ENCODE data around the gene SPDYC. TPM values are rescaled to one million over a fixed set of nuclear protein-coding genes. Genes with fewer than 3 reads are reported as not detected.

The SPDYC gene
- total RNA-seq, 2 experiments from 2014 or later: not detected

- Mint-ChIP-seq H3K9me3 (peaks cover 3% of the 10 kb centered on the region), H3K36me3 (ENCODE audit: low read depth) (peaks cover 3% of the 10 kb centered on the region), H3K4me1 (ENCODE audit: low read depth) (peaks cover 14% of the 10 kb centered on the region), H3K4me3 (no peak overlapping the region), H3K27me3 (peaks cover 3% of the 10 kb centered on the region), H3K27ac (no peak overlapping the region)
- ChIA-PET CTCF (interaction anchor here (1.2 to 3.8 kb wide), 4 partner anchors 31 to 109 kb away, joined by 4 to 14 read pairs (median 9); partner anchors contain the start of gene CDC42EP2), POLR2A (interaction anchor here (0.7 to 0.8 kb wide), 2 partner anchors 21 to 58 kb away, joined by 3 read pairs; no protein-coding TSS in a partner anchor)
- no peak for DNase-seq
- ATAC-seq: no peak
- intact Hi-C loops (cut with micrococcal nuclease): loop anchor here (10.0 kb wide), 1 partner anchor 95 kb away; the partner anchor contains the start of gene CDC42EP2
- TF ChIP-seq CTCF (IDR thresholded peaks at IDR 0.05): no peak
Measured at GRCh38 chr11:65219930-65220213, 49.8 kb downstream of the SPDYC start.

- TF ChIP-seq CTCF (IDR thresholded peaks at IDR 0.05): no peak
- Mint-ChIP-seq H3K4me3 (no peak overlapping the region), H3K4me1 (ENCODE audit: low read depth) (peaks cover 13% of the 10 kb centered on the region), H3K9me3 (no peaks in the 10 kb centered on the region), H3K27ac (no peak overlapping the region), H3K36me3 (ENCODE audit: low read depth) (no peaks in the 10 kb centered on the region), H3K27me3 (peaks cover 5% of the 10 kb centered on the region)
- ChIA-PET POLR2A (no interaction called here), CTCF (interaction anchor here (1.2 to 3.8 kb wide), 2 partner anchors 94 to 109 kb away, joined by 3 to 14 read pairs; partner anchors contain the start of gene CDC42EP2)
- ATAC-seq (no peak), DNase-seq (no peak)
- intact Hi-C loops (cut with micrococcal nuclease): loop anchor here (10.0 kb wide), 1 partner anchor 94 kb away; the partner anchor contains the start of gene CDC42EP2
Measured at GRCh38 chr11:65221026-65221425, 51.0 kb downstream of the SPDYC start.

Small RNAs within 50 kb of the gene (microRNA-seq; reads per million reads assigned to microRNA genes)
- not detected for gene MIR6751 (ENCODE audit: borderline microRNAs expressed, borderline replicate concordance)

Other genes with a start within 250 kb of the SPDYC start
- 10 to 100 TPM; 20.2 to 21.2 TPM for gene PPP2R5B, start 245.5 kb upstream of the SPDYC start, total RNA-seq
- gene GPHA2, start 234.3 kb upstream of the SPDYC start, total RNA-seq: not detected
- gene MAJIN, start 198.1 kb upstream of the SPDYC start, total RNA-seq: not detected
- gene BATF2, start 173.3 kb upstream of the SPDYC start, total RNA-seq: not detected
- 100 to 1,000 TPM; 118 to 122 TPM for gene ARL2, start 156.1 kb upstream of the SPDYC start, total RNA-seq
- 1 to 10 TPM; 4.7 to 5.7 TPM for gene SNX15, start 142.8 kb upstream of the SPDYC start, total RNA-seq
- gene SAC3D1, start 129.0 kb upstream of the SPDYC start, total RNA-seq: 10 to 100 TPM; 14.0 to 14.5 TPM
- 1 to 10 TPM; 6.6 to 7.6 TPM for gene NAALADL1, start 111.7 kb upstream of the SPDYC start, total RNA-seq
- 100 to 1,000 TPM; 112 TPM for gene CDCA5, start 86.2 kb upstream of the SPDYC start, total RNA-seq
- gene ZFPL1, start 86.0 kb upstream of the SPDYC start, total RNA-seq: 10 to 100 TPM; 27.1 to 28.2 TPM
- 100 to 1,000 TPM; 103 TPM for gene VPS51, start 74.0 kb upstream of the SPDYC start, total RNA-seq
- gene TM7SF2, start 58.4 kb upstream of the SPDYC start, total RNA-seq: 10 to 100 TPM; 12.4 to 17.5 TPM
- 10 to 100 TPM; 11.5 to 12.7 TPM for gene ZNHIT2, start 52.5 kb upstream of the SPDYC start, total RNA-seq
- gene FAU, start 48.1 kb upstream of the SPDYC start, total RNA-seq: 1,000 to 10,000 TPM; 1,112 to 1,137 TPM
- gene MRPL49, start 47.9 kb upstream of the SPDYC start, total RNA-seq: 10 to 100 TPM; 48.7 to 53.4 TPM
- 10 to 100 TPM; 20.6 to 26.8 TPM for gene SYVN1, start 35.7 kb upstream of the SPDYC start, total RNA-seq
- gene CAPN1, start 11.7 kb downstream of the SPDYC start, total RNA-seq: 10 to 100 TPM; 72.6 to 74.7 TPM
- 10 to 100 TPM; 55.2 to 63.8 TPM for gene POLA2, start 91.7 kb downstream of the SPDYC start, total RNA-seq
- gene CDC42EP2, start 144.6 kb downstream of the SPDYC start, total RNA-seq: 1 to 10 TPM in 1 of 2 experiments, not detected in 1; 1.2 TPM
- gene DPF2, start 163.6 kb downstream of the SPDYC start, total RNA-seq: 10 to 100 TPM; 50.3 to 61.5 TPM
- gene TIGD3, start 184.5 kb downstream of the SPDYC start, total RNA-seq: 1 to 10 TPM in 1 of 2 experiments, under 1 TPM in 1; 0.65 to 1.4 TPM
- 10 to 100 TPM; 12.8 to 14.4 TPM for gene SLC25A45, start 212.4 kb downstream of the SPDYC start, total RNA-seq
- gene FRMD8, start 216.4 kb downstream of the SPDYC start, total RNA-seq: 10 to 100 TPM; 26.8 to 33.3 TPM